MM.1S (cell line): ENCODE measurements around the gene NLE1.

Experiments used
- CTCF ChIP-seq: fragments of 300-600 bp; sonication (generic); IDR thresholded peaks from 2 replicates; pipeline ENCODE4 v1.5.1; 2016; ENCODE audit warnings: antibody characterized with exemption, low read length, mixed read lengths
- EZH2 ChIP-seq: fragments of 300-600 bp; sonication (generic); optimal IDR thresholded peaks from 2 replicates; pipeline ENCODE3; 2017; ENCODE audit warnings: low read depth, mild to moderate bottlenecking, antibody characterized with exemption, low read length, mixed read lengths

GRCh38 chr17:35129154-35129972, 12.7 kb downstream of the NLE1 start:
- TF ChIP-seq CTCF (no peak), EZH2 (no peak)
